ENCODE data around the gene RCOR2.

DNA sequence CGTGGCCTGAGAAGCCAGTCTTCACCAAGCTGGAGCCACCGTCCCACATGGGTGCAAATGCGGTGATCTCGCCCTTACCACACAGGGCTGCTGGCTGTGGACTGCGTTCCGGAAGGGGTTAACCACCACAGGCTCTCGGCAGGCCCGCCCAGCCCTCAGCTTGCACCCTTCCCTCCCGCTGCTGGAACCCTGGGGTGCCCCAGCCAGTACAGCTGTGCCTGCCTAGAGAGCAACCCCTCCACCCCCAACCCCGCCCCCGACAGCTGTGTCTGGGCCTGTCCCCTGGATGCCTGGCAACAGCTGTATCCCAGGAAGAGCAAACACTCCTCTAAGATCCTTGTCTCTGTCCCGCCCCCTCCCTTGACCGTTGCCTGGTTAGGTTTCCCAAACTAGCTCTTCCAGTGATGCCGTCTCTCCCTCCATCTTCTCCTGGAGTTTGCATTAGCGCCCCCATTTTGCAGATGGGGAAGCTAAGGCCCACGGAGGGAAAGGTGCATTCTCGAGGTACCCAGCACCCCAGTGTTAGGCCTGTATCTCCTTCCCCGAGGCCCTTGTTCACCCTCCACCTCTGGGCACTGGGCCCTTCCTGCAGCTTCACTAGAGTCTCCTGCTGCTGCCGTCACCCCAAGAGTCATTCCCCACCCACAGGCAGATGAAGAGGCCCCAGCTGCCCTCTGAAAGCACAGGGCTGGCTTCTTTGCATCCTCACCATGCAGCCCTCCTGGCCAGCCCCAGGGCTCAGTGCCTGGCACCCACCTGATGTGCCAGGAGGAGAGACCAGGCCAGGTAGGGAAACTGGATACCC, 44.8 kb upstream of the RCOR2 start:
- TF ChIP-seq, protein P1, sequence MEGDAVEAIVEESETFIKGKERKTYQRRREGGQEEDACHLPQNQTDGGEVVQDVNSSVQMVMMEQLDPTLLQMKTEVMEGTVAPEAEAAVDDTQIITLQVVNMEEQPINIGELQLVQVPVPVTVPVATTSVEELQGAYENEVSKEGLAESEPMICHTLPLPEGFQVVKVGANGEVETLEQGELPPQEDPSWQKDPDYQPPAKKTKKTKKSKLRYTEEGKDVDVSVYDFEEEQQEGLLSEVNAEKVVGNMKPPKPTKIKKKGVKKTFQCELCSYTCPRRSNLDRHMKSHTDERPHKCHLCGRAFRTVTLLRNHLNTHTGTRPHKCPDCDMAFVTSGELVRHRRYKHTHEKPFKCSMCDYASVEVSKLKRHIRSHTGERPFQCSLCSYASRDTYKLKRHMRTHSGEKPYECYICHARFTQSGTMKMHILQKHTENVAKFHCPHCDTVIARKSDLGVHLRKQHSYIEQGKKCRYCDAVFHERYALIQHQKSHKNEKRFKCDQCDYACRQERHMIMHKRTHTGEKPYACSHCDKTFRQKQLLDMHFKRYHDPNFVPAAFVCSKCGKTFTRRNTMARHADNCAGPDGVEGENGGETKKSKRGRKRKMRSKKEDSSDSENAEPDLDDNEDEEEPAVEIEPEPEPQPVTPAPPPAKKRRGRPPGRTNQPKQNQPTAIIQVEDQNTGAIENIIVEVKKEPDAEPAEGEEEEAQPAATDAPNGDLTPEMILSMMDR (IDR thresholded peaks at IDR 0.05) = no peak
- no peak for TF ChIP-seq EZH2 (IDR thresholded peaks at IDR 0.05; ENCODE audit: borderline replicate concordance, insufficient read depth, low read depth, low read length, poor library complexity, severe bottlenecking)
